Tongue (tissue), 2 donors: ENCODE measurements around the gene SLC6A17. TPM values are rescaled to one million over a fixed set of nuclear protein-coding genes. Genes with fewer than 3 reads are reported as not detected.

ENCODE experiments used
- DNase-seq: peaks from one replicate; pipeline ENCODE4 v3.0.0-alpha.2; 2015
- total RNA-seq: library from RNA; depleted of rRNA; stranded (reverse); fragments of >200 nt; gene quantifications from one replicate; pipeline ENCODE4 v1.2.3, GENCODE V29; 2014

Gene SLC6A17
- total RNA-seq, 1 donor from 2014 or later = under 0.01 TPM

DNA sequence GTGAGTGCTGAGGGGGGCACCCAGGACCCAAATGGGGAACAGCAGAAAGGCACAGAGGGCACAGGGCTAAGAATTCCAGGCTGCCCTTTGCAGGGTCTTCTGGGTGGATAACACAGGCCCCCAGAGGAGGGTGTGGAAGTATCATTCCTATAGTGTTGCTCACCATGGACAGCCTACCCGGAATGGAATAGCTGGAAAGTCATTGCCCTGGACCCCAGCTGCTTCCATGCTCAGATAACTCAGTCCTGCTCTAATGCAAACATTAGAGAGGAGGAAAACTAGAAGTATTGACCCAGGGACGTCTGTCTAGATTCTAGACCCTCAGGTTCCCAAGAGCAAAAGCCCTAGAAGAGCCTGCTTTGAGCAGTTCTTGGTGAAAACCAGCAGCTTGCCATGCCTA lies 24.7 kb downstream of the SLC6A17 start:
- DNase-seq = no peak

DNA sequence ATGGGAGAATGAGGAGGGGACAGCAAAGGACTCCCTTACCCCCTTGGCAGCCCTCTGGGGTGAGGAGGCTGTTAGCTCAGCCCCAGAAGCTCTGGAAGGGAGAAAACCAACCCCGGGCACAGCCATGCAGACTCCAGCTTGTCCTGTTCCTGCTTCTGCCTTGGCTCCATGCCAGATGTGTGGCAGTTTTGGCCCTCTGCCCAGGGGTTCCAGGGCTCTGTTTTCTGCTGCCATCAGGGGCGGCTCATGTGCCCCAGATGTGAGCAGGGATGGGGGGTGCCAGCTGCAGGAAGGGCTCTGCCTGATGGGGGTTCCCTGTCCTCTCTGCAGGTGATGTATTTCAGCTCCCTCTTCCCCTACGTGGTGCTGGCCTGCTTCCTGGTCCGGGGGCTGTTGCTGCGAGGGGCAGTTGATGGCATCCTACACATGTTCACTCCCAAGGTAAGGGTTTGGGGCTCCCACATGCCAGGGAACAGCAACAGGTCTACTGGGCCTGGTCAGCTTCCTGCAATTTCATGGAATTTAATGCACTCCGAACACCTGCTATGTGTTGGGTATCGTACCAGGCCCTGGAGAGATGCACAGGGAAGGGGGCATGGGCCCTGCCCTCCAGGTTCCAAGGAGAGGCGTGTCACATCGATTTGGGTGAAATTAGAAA lies 26.1 kb downstream of the SLC6A17 start:
- peak; percentile 87 for DNase-seq

DNA sequence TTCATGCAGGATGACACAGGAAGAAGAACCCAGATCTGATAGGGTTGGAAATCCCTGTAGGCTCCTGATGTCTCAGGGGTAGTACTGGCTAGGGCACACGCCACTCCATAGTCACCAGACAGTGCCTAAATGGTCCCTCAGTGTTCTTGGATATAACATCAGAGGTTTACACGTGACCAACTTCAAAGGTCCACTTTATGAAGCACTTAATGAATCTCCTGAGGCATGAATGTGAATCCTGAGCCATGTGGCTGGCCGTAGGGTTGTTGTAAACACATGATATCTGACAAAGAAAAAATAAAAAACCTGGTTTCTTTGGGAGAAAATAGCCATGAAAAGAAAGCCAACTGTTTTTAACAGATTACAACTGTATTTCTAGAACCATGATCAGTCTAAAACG lies 27.5 kb downstream of the SLC6A17 start:
- no peak for DNase-seq

DNA sequence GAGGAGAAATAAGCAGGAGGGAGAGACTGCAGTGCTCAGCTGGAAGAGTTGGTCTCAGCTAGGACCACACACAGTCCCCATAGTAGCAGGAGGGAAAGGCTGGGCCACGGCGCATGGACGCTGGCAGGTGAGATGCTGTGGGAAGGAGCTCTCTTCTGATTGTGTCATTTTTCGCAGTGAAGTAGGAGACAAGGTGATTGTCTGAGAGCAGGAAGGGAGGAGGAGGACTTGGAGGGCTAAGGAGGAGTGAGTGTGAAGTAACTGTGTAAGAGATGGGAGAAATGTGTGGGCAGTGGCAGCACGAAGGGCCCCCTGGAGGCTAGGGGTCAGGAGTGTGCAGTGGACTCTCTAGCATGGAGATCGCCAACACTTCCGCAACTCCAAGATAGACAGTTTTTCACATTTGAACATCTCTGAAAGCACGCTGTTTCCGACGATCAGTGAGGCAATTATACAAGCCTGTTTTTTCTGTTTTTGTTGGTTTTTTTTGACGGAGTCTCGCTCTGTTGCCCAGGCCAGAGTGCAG lies 33.4 kb downstream of the SLC6A17 start:
- no peak for DNase-seq

DNA sequence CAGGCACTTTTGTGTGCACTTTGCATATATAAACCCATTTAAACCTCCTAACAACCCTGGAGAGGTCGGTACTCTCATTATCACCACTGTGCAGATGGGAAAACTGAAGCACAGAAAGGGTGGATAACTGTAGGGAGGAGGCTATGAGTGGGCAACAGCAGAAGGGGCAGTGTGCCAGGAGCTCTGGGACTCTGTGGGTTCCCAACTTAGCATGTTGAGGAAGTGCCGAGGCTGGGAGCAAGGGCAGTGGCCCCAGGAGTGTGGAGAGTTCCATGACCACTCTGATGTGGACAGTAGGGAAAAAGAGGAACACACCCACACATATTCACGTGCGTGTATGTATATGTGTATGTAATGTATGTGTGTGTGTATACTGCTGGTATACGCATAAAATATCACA lies 34.2 kb downstream of the SLC6A17 start:
- DNase-seq = no peak

DNA sequence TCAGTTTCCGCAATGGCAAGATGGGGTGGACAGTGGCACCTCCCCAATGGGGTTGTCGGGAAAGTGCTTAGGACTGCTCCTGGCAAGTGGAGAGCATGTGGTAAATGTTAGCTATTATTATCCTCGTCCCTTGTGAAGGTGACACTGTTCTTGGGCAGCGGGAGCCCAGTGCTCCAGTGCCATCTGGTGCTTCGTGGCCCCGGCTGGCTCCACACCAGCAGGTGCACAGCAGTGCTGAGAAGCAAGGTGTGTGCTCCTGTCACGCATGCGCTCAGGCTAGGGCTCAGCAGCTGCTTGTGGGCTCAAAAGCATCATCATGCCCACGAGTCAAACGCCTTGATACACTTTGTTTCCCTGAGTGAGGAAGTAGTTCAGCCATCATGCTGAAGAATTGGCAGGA lies 34.9 kb downstream of the SLC6A17 start:
- DNase-seq = no peak

DNA sequence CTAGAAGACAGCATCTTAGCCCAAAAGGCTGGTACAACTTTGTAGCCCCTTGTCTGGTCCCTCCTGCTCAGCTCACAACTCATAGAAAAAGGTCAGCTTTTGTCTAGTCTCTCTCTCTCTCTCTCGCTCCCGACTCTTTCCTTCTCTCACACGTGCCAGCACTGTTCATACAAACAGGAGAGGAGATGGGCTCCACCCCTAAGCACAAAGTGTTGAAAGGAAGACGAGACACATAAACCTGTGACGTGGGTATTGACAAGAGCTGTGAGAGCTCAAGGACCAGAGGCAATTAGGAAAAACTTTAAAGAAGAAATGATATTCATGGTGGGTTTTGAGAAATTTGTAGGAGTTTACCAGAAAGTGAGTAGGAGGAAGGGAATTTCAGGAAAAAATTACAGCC lies 36.3 kb downstream of the SLC6A17 start:
- DNase-seq = no peak

DNA sequence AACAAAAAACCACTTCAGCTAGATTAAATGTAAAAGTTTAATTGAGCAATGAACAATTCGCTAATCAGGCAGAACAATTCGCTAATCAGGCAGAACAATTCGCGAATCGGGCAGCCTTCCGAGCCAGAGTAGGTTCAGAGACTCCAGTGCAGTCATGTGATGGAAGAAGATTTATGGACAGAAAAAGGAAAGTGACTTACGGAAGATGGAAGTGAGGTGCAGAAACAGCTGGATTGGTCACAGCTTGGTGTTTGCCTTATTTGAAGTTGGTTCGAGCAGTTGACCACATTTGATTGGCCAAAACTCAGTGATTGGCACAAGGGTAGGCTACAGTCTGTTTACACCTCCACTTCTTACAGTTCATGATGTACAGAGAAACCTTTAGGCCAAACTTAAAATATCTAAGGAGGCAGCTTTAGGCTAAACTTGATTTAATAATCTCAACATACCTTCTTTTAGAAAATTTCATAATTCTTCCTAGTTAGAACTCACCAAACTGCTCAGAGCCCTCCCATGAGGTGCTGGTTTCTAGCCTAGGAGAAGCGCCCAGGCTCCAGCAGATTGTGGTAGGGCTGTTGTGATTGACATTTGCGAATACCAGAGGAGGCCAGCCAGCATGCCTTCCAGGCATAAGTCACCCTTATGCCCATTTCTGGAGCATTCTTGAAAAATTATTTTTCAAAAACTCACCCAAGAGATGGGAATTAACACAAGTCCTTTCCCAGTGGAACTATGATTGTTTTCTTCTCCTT lies 37.0 kb downstream of the SLC6A17 start:
- DNase-seq = no peak

GRCh38 chr1:110188035-110188618 lies 37.8 kb downstream of the SLC6A17 start:
- DNase-seq = peak; percentile 62

DNA sequence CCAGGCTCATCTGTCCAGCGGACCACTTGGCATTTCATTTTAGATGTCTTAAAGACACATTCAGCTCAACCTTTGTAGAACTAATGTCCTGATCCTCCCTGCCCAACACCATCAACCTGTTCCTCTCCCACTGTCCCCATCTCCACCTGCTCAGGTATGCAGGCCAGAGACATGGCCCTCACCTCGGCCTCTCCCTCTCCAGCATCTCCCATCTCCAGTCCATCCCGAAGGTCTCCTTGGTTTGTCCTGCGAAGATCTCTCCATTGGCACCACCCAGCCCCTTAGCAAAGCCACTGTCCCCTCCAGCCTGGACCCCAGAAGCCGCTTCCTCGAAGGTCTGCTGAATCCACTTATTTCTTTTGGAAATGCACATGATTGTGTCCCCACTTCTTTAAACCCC lies 38.9 kb downstream of the SLC6A17 start:
- no peak for DNase-seq

- peak; percentile 89 for DNase-seq
Measured at GRCh38 chr1:110190282-110190929, 40.1 kb downstream of the SLC6A17 start.

DNA sequence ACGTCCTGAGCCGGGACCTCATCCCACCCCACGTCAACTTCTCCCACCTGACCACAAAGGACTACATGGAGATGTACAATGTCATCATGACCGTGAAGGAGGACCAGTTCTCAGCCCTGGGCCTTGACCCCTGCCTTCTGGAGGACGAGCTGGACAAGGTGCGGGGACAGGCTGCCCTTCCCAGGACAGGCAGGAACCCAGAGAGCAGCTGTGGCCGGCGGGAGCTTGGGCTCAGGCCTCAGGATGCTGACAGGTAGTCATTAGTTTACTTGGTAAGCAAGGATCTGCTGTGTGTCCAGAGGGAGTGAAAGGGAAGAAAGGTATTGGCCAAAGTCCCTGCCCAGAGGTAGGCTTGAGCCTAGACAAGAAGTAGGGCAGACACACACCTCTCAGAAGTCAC lies 42.2 kb downstream of the SLC6A17 start:
- no peak for DNase-seq

DNA sequence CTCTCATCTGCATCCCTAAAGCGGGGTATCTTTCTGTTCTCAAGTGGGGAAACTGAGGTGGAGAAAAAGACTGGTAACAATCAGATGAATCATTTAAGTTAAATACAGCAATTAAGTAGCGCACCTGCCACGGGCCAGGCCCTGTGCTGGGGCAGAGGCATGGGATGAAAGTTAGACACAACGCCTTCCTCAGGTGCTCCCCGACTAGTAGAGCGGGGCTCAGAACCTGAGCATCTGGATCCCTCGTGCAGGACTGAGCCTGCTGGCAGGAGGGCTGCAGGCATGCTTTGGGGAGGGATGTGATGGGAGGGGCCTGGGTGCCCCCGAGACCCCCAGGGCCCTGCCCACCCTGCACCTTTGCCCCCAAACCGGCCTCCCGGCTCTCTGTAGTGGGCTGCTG lies 44.9 kb downstream of the SLC6A17 start:
- DNase-seq = no peak

- DNase-seq = peak; percentile 58
Measured at GRCh38 chr1:110196917-110197765, 46.8 kb downstream of the SLC6A17 start.

GRCh38 chr1:110197905-110198629 lies 47.8 kb downstream of the SLC6A17 start:
- DNase-seq = no peak

- DNase-seq = no peak
Measured at GRCh38 chr1:110198746-110199145, 48.5 kb downstream of the SLC6A17 start.

- no peak for DNase-seq
Measured at GRCh38 chr1:110200190-110200589, 49.9 kb downstream of the SLC6A17 start.

DNA sequence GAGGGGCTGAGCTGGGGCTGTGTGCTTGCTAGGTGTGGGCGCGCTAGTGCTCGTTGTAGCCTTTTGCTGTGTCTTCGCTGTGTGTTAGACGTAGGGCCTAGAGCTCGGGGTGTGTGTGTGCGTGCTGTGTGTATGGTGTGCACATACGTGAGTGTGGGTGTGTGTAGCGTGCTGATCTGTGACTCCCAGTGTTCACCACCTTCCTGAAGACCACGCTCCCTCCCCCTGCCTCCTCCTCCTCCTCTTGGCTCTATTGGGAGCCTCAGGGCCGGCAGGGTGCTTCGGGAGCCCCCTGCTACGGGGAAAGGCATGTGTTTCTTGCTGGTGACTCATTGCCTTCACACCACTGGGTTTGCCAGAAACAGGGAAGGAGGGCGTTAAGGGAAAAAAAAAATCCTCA lies 50.4 kb downstream of the SLC6A17 start:
- no peak for DNase-seq

DNA sequence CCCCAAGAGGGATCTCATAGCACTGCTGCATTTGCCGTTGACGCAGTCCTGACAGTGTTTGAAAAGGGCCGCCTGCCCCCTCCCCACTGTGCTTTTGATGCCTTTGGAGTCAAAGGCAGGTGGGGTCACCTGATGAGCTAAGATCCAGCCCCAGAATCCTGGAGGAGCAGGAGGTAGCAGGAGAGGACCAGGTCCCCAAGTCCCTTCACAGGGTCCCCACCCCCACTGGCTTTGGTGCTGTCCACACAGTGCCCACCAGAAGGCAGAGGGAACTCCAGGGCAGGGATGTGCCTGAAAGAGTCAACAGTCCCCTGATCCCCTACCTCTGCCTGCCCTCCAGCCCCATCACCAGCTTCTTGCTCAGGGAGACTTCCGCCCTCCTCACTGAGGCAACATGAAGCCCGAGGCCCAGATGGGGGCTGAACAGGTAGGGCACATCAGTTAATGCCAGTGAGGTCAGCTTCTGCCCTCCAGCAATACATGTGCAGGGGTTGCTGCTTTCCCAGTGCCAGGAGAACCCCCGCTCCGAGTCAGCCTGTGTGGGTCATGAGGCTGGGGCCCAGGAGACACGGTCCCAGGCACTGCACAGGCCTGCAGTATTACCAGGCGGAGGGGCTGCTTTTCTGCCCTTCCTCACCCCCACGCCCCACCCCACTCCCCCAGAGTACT lies 51.0 kb downstream of the SLC6A17 start:
- no peak for DNase-seq

DNA sequence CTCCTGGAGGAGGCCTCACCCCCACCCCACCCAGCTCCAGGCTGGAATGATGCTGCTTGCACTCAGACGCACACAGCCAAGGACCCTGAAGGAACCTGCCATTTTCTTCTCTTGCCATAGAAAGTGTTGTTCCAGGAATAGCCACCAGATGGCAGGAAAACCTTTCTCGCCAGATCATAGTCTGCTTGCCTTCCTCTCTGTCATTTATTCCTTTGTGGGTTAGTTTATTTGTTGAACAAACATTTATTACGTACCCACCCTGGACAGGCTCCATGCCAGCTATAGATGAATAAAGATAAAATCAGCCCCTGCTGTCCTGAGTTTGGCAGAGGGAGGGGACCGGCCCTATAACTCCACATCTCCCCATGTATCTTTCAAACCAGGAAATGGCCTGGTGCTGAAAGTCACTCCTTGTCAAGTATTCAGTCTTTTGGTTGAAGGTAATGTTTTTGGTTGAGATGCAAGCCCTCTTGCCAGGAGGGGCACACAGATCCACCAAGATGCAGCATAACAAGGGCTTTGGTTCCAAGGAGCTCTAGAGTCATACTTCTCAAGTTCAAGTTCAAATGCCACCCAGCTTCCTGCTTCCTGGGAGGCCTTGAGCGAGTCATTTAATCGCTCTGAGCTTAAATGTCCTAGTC lies 52.8 kb downstream of the SLC6A17 start:
- DNase-seq = peak; percentile 83
